ENCODE measurements around the gene CCSER1. TPM values are rescaled to one million over a fixed set of nuclear protein-coding genes. Genes with fewer than 3 reads are reported as not detected.

Gene CCSER1
- total and polyA plus RNA-seq, 2 of the 8 experiments (the other 6 are each of a cell fraction or from before 2014, with no cell fraction given), result 0.26 to 0.84 TPM

DNA sequence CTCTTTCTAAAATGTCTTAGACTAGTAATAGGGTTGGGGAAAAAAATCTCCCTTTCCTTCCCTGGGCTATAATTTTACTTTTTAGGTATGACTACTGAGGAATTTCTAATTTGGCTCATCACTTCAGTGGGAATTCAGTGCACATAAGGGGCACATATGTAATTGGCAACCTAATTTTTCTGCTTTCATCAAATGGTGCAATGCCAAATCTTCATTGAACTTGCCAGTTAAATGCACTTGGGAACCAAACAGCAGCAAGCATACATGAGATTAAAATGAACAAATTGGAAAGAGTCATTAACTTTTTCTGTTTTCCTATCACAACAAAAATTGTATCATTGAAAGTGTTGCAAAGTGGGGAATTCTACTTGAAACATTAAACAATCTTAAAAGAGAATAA, 2.9 kb upstream of the CCSER1 start:
- H3K18ac ChIP-seq (ENCODE audit: extremely low read depth, low read length), result no peak overlapping the region
- POLR2A ChIA-PET (ENCODE audit: partially characterized antibody), result no interaction called here
- H3K9me3 ChIP-seq (ENCODE audit: insufficient read depth in 2 of 2, low read depth in 1 of 2, low read length in 1 of 2), result no peaks in the 10 kb centered on the region
- H2BK5ac ChIP-seq (ENCODE audit: low read depth, low read length), result no peak overlapping the region
- no peak overlapping the region for H2BK120ac ChIP-seq (replicated peaks; ENCODE audit: low read depth, low read length)
- peaks cover 13% of the 10 kb centered on the region for H3K23me2 ChIP-seq (ENCODE audit: low read depth, low read length)
- H2BK12ac ChIP-seq (ENCODE audit: low read depth, low read length), result no peak overlapping the region
- H3K27me3 ChIP-seq (replicated peaks in 1 of 4; ENCODE audit: control insufficient read depth in 3 of 4, extremely low read depth in 1 of 4, insufficient read depth in 3 of 4, low read length in 3 of 4), result peaks cover 0 to 25% (median 13%) of the 10 kb centered on the region in 4 experiments; a peak in 6 of 7 replicates
- no peak overlapping the region for H3K14ac ChIP-seq (ENCODE audit: insufficient read length)
- no peak overlapping the region for H4K8ac ChIP-seq (ENCODE audit: extremely low read depth, insufficient read depth, low read length)
- TF ChIP-seq EGR1 (IDR thresholded peaks at IDR 0.05; ENCODE audit: borderline replicate concordance, low read depth, low read length), result no peak
- TF ChIP-seq FOSL1 (IDR thresholded peaks at IDR 0.05; ENCODE audit: insufficient read depth, low read depth, low read length), result no peak
- TF ChIP-seq SP2 (IDR thresholded peaks at IDR 0.05; ENCODE audit: low read length), result no peak
- TF ChIP-seq, protein P1, sequence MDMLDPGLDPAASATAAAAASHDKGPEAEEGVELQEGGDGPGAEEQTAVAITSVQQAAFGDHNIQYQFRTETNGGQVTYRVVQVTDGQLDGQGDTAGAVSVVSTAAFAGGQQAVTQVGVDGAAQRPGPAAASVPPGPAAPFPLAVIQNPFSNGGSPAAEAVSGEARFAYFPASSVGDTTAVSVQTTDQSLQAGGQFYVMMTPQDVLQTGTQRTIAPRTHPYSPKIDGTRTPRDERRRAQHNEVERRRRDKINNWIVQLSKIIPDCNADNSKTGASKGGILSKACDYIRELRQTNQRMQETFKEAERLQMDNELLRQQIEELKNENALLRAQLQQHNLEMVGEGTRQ (IDR thresholded peaks at IDR 0.05; ENCODE audit: low read length), result no peak
- TF ChIP-seq TAF7 (optimal IDR thresholded peaks at IDR 0.05; ENCODE audit: borderline replicate concordance, low read depth, low read length), result no peak
- no peak for TF ChIP-seq EZH2 (IDR thresholded peaks at IDR 0.05; ENCODE audit: low read depth, low read length, severe bottlenecking)
- TF ChIP-seq SUZ12 (IDR thresholded peaks at IDR 0.05; ENCODE audit: low read length), result no peak
- TF ChIP-seq BCL11A (IDR thresholded peaks at IDR 0.05; ENCODE audit: low read depth in 2 of 2, low read length in 2 of 2), result no peak
- TF ChIP-seq PHF8 (conservative IDR thresholded peaks at IDR 0.05; ENCODE audit: low read depth, low read length), result no peak
- no peak for TF ChIP-seq ASH2L (IDR thresholded peaks at IDR 0.05; ENCODE audit: low read length)
- TF ChIP-seq RNF2 (IDR thresholded peaks at IDR 0.05; ENCODE audit: borderline replicate concordance, low read depth, low read length, missing control alignments, poor library complexity, severe bottlenecking), result no peak
- no peak for TF ChIP-seq POLR2AphosphoS5 (IDR thresholded peaks at IDR 0.05; ENCODE audit: low read depth, low read length)
- H3K9ac ChIP-seq (replicated peaks in 1 of 4; ENCODE audit: extremely low read depth in 1 of 4, low read depth in 3 of 4, low read length in 3 of 4), result no peak overlapping the region
- H3K79me2 ChIP-seq (ENCODE audit: control insufficient read depth in 1 of 2, insufficient read depth in 2 of 2, low read length in 2 of 2), result no peaks in the 10 kb centered on the region
- H2BK20ac ChIP-seq (ENCODE audit: low read length), result no peak overlapping the region
- H3K79me1 ChIP-seq (ENCODE audit: low read depth, low read length), result no peaks in the 10 kb centered on the region
- peaks cover 2 to 9% (median 6%) of the 10 kb centered on the region in 4 experiments; a peak in 4 of 7 replicates for H3K4me1 ChIP-seq (replicated peaks in 1 of 4; ENCODE audit: control insufficient read depth in 3 of 4, insufficient read depth in 4 of 4, low read length in 3 of 4)
- no peak overlapping the region for H3K4me2 ChIP-seq (ENCODE audit: insufficient read depth in 1 of 2, low read depth in 2 of 2, low read length in 2 of 2)
- CTCF ChIA-PET (ENCODE audit: partially characterized antibody), result interaction anchor here (1.2 kb wide), 1 partner anchor 169 kb away, joined by 3 read pairs; no protein-coding TSS in a partner anchor
- H2AFZ ChIP-seq (ENCODE audit: low read length), result no peak overlapping the region
- no peaks in the 10 kb centered on the region for H3K36me3 ChIP-seq (ENCODE audit: control insufficient read depth in 2 of 4, insufficient read depth in 4 of 4, low read length in 3 of 4)
- no peak overlapping the region for H4K5ac ChIP-seq (ENCODE audit: insufficient read length, low read depth, low read length)
- no peak overlapping the region for H3K23ac ChIP-seq (ENCODE audit: insufficient read length)
- H3K27ac ChIP-seq (ENCODE audit: low read depth, low read length), result no peak overlapping the region
- no peak overlapping the region for H3K4ac ChIP-seq (replicated peaks; ENCODE audit: insufficient read length, low read depth, low read length)
- FAIRE-seq (no peak), DNase-seq (ENCODE audit: low read depth in 1 of 2, low spot score in 2 of 2) (no peak)
- H3K4me3 ChIP-seq (ENCODE audit: extremely low read depth in 1 of 4, insufficient read depth in 2 of 4, low read depth in 3 of 4, low read length in 4 of 4), result no peak overlapping the region
- no peak overlapping the region for H2AK5ac ChIP-seq (ENCODE audit: low read depth, low read length)
- no peak overlapping the region for H4K91ac ChIP-seq (replicated peaks; ENCODE audit: insufficient read length, low read length)
- no peaks in the 10 kb centered on the region for H4K20me1 ChIP-seq (replicated peaks in 1 of 2; ENCODE audit: control insufficient read depth in 1 of 2, insufficient read depth in 2 of 2, low read length in 2 of 2)
- no peak overlapping the region for H3K56ac ChIP-seq (replicated peaks; ENCODE audit: insufficient read length, low read depth, low read length)
- H2BK15ac ChIP-seq (ENCODE audit: low read length), result no peak overlapping the region
